HepG2 (cell line): ENCODE data around the gene GGA3. TPM values are rescaled to one million over a fixed set of nuclear protein-coding genes. Genes with fewer than 3 reads are reported as not detected.

Experiments
- ATF7 ChIP-seq, 2 experiments: fragments of 450-650 bp in 1 of 2; sonication (generic) in 1 of 2; formaldehyde crosslinking in 1 of 2; IDR thresholded peaks; 2 replicates each; pipeline versions ENCODE4 v1.4.0 to v1.6.1; 2016 to 2020; ENCODE audit warnings: antibody characterized with exemption in 1 of 2, mild to moderate bottlenecking in 1 of 2, missing genetic modification reagents in 1 of 2
- BRCA1 ChIP-seq: sonication (generic); formaldehyde crosslinking; IDR thresholded peaks from 2 replicates; pipeline ENCODE4 v1.4.0; 2020; ENCODE audit warnings: missing genetic modification reagents
- DPF2 ChIP-seq: sonication (generic); formaldehyde crosslinking; IDR thresholded peaks from 2 replicates; pipeline ENCODE4 v1.4.0; 2020; ENCODE audit warnings: mild to moderate bottlenecking, low read depth, missing genetic modification reagents, borderline replicate concordance
- EZH2 ChIP-seq: conservative IDR thresholded peaks from 2 replicates; pipeline ENCODE4 v1.6.1; 2012; ENCODE audit warnings: mild to moderate bottlenecking, low read depth, low read length, moderate library complexity
- FOSL2 ChIP-seq: sonication (generic); formaldehyde crosslinking; IDR thresholded peaks from 2 replicates; pipeline ENCODE4 v1.4.0; 2020; ENCODE audit warnings: missing genetic modification reagents
- GATA4 ChIP-seq: sonication (generic); IDR thresholded peaks from 2 replicates; pipeline ENCODE4 v1.6.1; 2016; ENCODE audit warnings: antibody characterized with exemption, low read depth, borderline replicate concordance
- GFI1 ChIP-seq: sonication (generic); formaldehyde crosslinking; IDR thresholded peaks from 2 replicates; pipeline ENCODE4 v1.5.0; 2020; ENCODE audit warnings: missing genetic modification reagents, mild to moderate bottlenecking, borderline replicate concordance
- GTF3A ChIP-seq: sonication (generic); formaldehyde crosslinking; conservative IDR thresholded peaks from 2 replicates; pipeline ENCODE4 v1.4.0; 2020; ENCODE audit warnings: mild to moderate bottlenecking, missing genetic modification reagents
- IKZF1 ChIP-seq: fragments of 450-650 bp; IDR thresholded peaks from 2 replicates; pipeline ENCODE4 v1.7.1; 2016
- IRX3 ChIP-seq: sonication (generic); formaldehyde crosslinking; IDR thresholded peaks from 2 replicates; pipeline ENCODE4 v1.8.1; 2023; ENCODE audit warnings: mild to moderate bottlenecking, low read depth, missing genetic modification reagents, borderline replicate concordance
- KMT2A ChIP-seq: sonication (generic); formaldehyde crosslinking; IDR thresholded peaks from 2 replicates; pipeline ENCODE4 v1.4.0; 2020; ENCODE audit warnings: missing genetic modification reagents
- MBD4 ChIP-seq: IDR thresholded peaks from 2 replicates; pipeline ENCODE4 v1.6.1; 2012; ENCODE audit warnings: low read length, inconsistent platforms, borderline replicate concordance
- MZF1 ChIP-seq: sonication (generic); formaldehyde crosslinking; IDR thresholded peaks from 2 replicates; pipeline ENCODE4 v1.8.1; 2023; ENCODE audit warnings: mild to moderate bottlenecking, missing genetic modification reagents, borderline replicate concordance
- NONO ChIP-seq, 2 experiments: fragments of 450-650 bp in 1 of 2; sonication (generic) in 1 of 2; formaldehyde crosslinking in 1 of 2; IDR thresholded peaks in 1 of 2; conservative IDR thresholded peaks in 1 of 2; 2 replicates each; pipeline versions ENCODE4 v1.6.1 to v1.8.0; 2017 to 2022; ENCODE audit warnings: mild to moderate bottlenecking in 1 of 2, missing genetic modification reagents in 1 of 2, moderate library complexity in 1 of 2
- POLR2G ChIP-seq: fragments of 200-400 bp; formaldehyde crosslinking; IDR thresholded peaks from 2 replicates; pipeline ENCODE4 v1.6.1; 2018; ENCODE audit warnings: mild to moderate bottlenecking, low read depth, low read length, moderate library complexity
- SNRNP70 ChIP-seq: fragments of 200-400 bp; formaldehyde crosslinking; IDR thresholded peaks from 2 replicates; pipeline ENCODE4 v1.6.1; 2017; ENCODE audit warnings: mild to moderate bottlenecking, low read depth, low read length, moderate library complexity
- SP5 ChIP-seq: IDR thresholded peaks from 2 replicates; pipeline ENCODE4 v1.6.1; 2016; ENCODE audit warnings: low read depth, borderline replicate concordance
- SPEN ChIP-seq: sonication (generic); formaldehyde crosslinking; IDR thresholded peaks from 2 replicates; pipeline ENCODE4 v1.5.1; 2020; ENCODE audit warnings: low read depth, mild to moderate bottlenecking, missing genetic modification reagents
- STAG1 ChIP-seq: sonication (generic); formaldehyde crosslinking; IDR thresholded peaks from 2 replicates; pipeline ENCODE4 v1.4.0; 2020; ENCODE audit warnings: missing genetic modification reagents
- TCF7L2 ChIP-seq: IDR thresholded peaks from 2 replicates; pipeline ENCODE4 v1.6.1; 2011; ENCODE audit warnings: mild to moderate bottlenecking, low read depth, low read length, moderate library complexity
- TGIF2 ChIP-seq: IDR thresholded peaks from 2 replicates; pipeline ENCODE4 v1.6.1; 2016; ENCODE audit warnings: control low read depth, missing compliant biosample characterization
- TOE1 ChIP-seq: sonication (generic); formaldehyde crosslinking; IDR thresholded peaks from 2 replicates; pipeline ENCODE4 v1.4.0; 2020; ENCODE audit warnings: mild to moderate bottlenecking, missing genetic modification reagents
- TOPORS ChIP-seq: sonication (generic); formaldehyde crosslinking; IDR thresholded peaks from 2 replicates; pipeline ENCODE4 v1.8.0; 2023; ENCODE audit warnings: mild to moderate bottlenecking, missing genetic modification reagents
- ZFP36L2 ChIP-seq: sonication (generic); formaldehyde crosslinking; IDR thresholded peaks from 2 replicates; pipeline ENCODE4 v1.4.0; 2020; ENCODE audit warnings: missing genetic modification reagents
- ZMYM3 ChIP-seq: sonication (generic); formaldehyde crosslinking; IDR thresholded peaks from 2 replicates; pipeline ENCODE4 v1.5.1; 2020; ENCODE audit warnings: mild to moderate bottlenecking, missing genetic modification reagents
- ZNF256 ChIP-seq: sonication (generic); formaldehyde crosslinking; conservative IDR thresholded peaks from 2 replicates; pipeline ENCODE4 v1.4.0; 2020; ENCODE audit warnings: missing genetic modification reagents
- ZNF501 ChIP-seq: sonication (generic); formaldehyde crosslinking; IDR thresholded peaks from 2 replicates; pipeline ENCODE4 v1.5.1; 2020; ENCODE audit warnings: mild to moderate bottlenecking, moderate library complexity, missing genetic modification reagents
- ZNF713 ChIP-seq: sonication (generic); formaldehyde crosslinking; IDR thresholded peaks from 2 replicates; pipeline ENCODE4 v1.4.0; 2020; ENCODE audit warnings: mild to moderate bottlenecking, missing genetic modification reagents
- ZZZ3 ChIP-seq: sonication (generic); formaldehyde crosslinking; IDR thresholded peaks from 2 replicates; pipeline ENCODE4 v1.4.0; 2020; ENCODE audit warnings: missing genetic modification reagents, mild to moderate bottlenecking, borderline replicate concordance
- polyA plus RNA-seq, 8 experiments: library from polyadenylated mRNA; depleted of rRNA in 3 of 8; stranded (reverse) in 7 of 8; unstranded in 1 of 8; fragments of >200 nt; fragmentation: Illumina TruSeq in 4 of 8; extraction: Trizol in 4 of 8; gene quantifications; 2 replicates each; pipeline versions ENCODE4 v1.2.1 to v1.2.3, GENCODE V29; 2011 to 2016; ENCODE audit warnings: low read depth in 4 of 8, missing spikeins in 1 of 8, mixed read lengths in 1 of 8; ENCODE audit not compliant: insufficient read depth in 1 of 8
- total RNA-seq, 5 experiments: library from RNA; depleted of rRNA; stranded (reverse); fragments of >200 nt; fragmentation: Illumina TruSeq; extraction: Trizol; gene quantifications; 2 replicates each; pipeline ENCODE4 v1.2.3, GENCODE V29; 2016; ENCODE audit warnings: low read depth in 1 of 5
- TF ChIP-seq, protein P1 (sequence below): sonication (generic); formaldehyde crosslinking; IDR thresholded peaks from 2 replicates; pipeline ENCODE4 v1.4.0; 2020; ENCODE audit warnings: low read depth, mild to moderate bottlenecking, missing genetic modification reagents
- TF ChIP-seq, protein P2 (sequence below): IDR thresholded peaks from 2 replicates; pipeline ENCODE4 v1.6.1; 2016

Gene GGA3
- total and polyA plus RNA-seq, 2 of the 13 experiments (the other 11 are each of a cell fraction or from before 2014, with no cell fraction given): 28.4 to 43.7 TPM

DNA sequence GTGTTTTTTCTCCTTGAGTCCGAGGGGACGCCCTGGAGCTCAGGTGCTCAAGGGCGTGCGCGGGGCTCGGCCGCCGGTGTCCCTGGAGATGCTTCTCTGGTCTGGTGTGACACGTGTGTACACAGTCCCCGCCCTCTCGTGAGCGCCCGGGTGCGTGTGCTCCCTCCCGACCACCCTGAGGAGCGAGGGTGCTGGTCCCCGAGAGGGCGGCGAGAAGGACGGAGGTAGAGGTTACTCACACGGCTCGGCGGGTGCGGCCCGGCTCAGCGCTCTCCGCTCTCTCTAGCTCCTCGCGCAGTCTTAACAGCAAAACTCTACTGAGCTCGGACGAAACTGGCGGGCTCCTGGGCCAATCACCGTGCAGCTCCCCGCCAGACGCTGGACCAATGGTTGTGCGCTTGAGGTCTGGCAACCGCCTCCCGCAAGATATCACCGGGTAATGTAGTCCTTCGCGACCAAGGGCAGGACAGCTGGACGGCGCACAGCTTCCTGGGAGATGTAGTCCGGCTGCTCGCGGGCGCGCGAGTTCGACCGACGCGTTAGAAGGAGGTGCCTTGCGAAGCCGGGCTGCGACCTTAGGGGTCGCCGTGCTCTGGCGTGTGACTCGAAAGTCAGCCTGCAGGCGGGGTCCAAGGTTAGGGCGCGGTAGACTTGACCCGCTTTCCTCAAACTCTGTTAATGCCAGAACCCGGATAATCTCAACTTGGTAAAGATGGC is 27.9 kb upstream of the GGA3 start, which contains the start of gene SLC25A19 (continued):
- TF ChIP-seq ZNF501 (CRISPR knock-in tag): peak; percentile 98
- no peak for TF ChIP-seq NONO (IDR thresholded peaks at IDR 0.05)
- TF ChIP-seq NONO (CRISPR knock-in tag; conservative IDR thresholded peaks at IDR 0.05): peak; percentile 91; the same call in 1 of the 2 replicates
- TF ChIP-seq ZNF713: no peak; the same call in 1 of the 2 replicates
- no peak; the same call in none of the 2 replicates for TF ChIP-seq SP5 (CRISPR knock-in tag)
- TF ChIP-seq GTF3A: no peak; the same call in 1 of the 2 replicates
- TF ChIP-seq SPEN: peak; percentile 82
- TF ChIP-seq, protein P1, sequence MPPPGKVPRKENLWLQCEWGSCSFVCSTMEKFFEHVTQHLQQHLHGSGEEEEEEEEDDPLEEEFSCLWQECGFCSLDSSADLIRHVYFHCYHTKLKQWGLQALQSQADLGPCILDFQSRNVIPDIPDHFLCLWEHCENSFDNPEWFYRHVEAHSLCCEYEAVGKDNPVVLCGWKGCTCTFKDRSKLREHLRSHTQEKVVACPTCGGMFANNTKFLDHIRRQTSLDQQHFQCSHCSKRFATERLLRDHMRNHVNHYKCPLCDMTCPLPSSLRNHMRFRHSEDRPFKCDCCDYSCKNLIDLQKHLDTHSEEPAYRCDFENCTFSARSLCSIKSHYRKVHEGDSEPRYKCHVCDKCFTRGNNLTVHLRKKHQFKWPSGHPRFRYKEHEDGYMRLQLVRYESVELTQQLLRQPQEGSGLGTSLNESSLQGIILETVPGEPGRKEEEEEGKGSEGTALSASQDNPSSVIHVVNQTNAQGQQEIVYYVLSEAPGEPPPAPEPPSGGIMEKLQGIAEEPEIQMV (CRISPR knock-in tag): peak; percentile 53; the same call in 1 of the 2 replicates
- no peak for TF ChIP-seq MBD4
- TF ChIP-seq ZMYM3 (CRISPR knock-in tag): peak; percentile 68; the same call in 1 of the 2 replicates
- TF ChIP-seq ZNF256 (CRISPR knock-in tag): no peak
- no peak; the same call in none of the 2 replicates for TF ChIP-seq FOSL2 (CRISPR knock-in tag)
- no peak for TF ChIP-seq ATF7 (IDR thresholded peaks at IDR 0.05)
- 0 out of 2 replicates have a peak, but pooled peaks have one; percentile 58 for TF ChIP-seq ATF7 (CRISPR knock-in tag; IDR thresholded peaks at IDR 0.05)
- no peak for TF ChIP-seq ZZZ3
- no peak for TF ChIP-seq IKZF1
- TF ChIP-seq MZF1: 0 out of 2 replicates have a peak, but pooled peaks have one; percentile 22
- TF ChIP-seq IRX3 (CRISPR knock-in tag): peak; percentile 59; the same call in 1 of the 2 replicates
- TF ChIP-seq GATA4: peak; percentile 87
- peak; percentile 96 for TF ChIP-seq KMT2A (CRISPR knock-in tag)
- TF ChIP-seq ZFP36L2 (CRISPR knock-in tag): no peak
- no peak; the same call in 1 of the 2 replicates for TF ChIP-seq TGIF2 (CRISPR knock-in tag)
- peak; percentile 98 for TF ChIP-seq POLR2G
- TF ChIP-seq, protein P2, sequence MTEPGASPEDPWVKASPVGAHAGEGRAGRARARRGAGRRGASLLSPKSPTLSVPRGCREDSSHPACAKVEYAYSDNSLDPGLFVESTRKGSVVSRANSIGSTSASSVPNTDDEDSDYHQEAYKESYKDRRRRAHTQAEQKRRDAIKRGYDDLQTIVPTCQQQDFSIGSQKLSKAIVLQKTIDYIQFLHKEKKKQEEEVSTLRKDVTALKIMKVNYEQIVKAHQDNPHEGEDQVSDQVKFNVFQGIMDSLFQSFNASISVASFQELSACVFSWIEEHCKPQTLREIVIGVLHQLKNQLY (CRISPR knock-in tag): no peak; the same call in 1 of the 2 replicates
- peak; percentile 74 for TF ChIP-seq STAG1
- TF ChIP-seq TOPORS (CRISPR knock-in tag): peak; percentile 97
- no peak for TF ChIP-seq BRCA1
- no peak for TF ChIP-seq EZH2
- TF ChIP-seq DPF2 (CRISPR knock-in tag): 0 out of 2 replicates have a peak, but pooled peaks have one; percentile 8
- no peak for TF ChIP-seq TOE1
- TF ChIP-seq TCF7L2: no peak
- TF ChIP-seq SNRNP70: no peak
- peak; percentile 69; the same call in 1 of the 2 replicates for TF ChIP-seq GFI1
